ENCODE data around the gene COL25A1. TPM values are rescaled to one million over a fixed set of nuclear protein-coding genes. Genes with fewer than 3 reads are reported as not detected.

The COL25A1 gene
- 21.3 and 23.0 TPM in 2 replicates for total RNA-seq (2014; rRNA removed)
- 0.46 TPM for polyA plus RNA-seq (2012)

DNA sequence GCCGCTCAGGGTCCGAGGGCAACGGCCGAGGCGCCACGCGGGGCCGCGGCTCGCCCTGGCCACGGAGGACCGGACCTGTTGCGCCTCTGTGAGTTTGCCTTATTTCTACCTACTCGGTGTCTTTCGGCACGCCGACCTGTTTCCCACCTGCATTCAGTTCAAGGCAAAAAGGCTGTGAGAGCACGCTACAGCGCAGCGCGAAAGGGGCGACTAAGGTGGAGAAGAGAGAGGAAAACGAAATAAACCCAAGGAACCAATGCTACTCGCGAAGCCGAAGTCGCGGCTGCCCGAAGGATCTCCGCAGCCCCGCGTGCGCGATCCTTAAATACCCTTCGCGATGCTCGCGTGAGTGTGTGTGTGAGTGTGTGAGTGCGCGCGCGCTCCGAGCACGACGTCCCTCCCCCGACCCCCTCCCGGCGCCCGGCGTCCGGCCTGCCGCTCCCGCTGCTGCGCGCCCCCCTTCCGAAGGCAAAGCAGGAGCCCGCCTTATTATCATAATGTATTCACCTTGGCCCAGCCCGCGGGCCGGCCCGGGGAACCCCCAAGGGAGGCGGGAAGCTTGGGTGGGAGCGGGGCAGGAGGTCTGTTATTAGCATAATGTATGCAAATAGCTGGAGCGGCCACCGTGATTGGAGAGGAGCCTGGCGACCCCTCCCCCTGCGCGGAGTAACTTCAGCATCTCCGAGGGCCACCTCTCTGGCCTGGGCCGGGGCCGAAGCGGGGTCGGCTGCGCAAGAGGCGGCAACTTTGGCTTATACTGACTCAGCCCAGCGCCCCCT lies at the start of gene COL25A1:
Gene COL25A1 (minus strand): TSS at position 298 of the 779 bp plus-strand sequence.
- peak; percentile 79 for DNase-seq (ENCODE audit: low read depth)

DNA sequence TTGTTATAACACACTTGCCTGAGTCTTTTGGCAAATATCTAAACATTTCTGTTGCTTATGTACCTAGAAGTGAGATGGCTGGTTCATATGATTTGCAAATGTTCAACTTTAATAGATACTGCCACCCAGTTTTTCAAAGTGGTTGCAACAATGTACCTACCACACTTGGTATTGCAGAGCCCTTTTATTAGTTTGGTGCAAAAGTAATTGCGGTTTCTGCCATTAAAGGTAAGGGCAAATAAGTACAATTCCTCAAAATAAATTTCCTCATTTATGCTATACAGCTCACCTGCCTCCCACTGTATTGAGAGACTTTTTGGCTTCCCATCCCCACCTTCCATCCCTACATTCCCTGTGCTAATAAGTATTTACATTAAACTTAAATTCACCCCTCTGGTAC lies 47.7 kb upstream of the COL25A1 start:
- no peak for DNase-seq (ENCODE audit: low read depth)

DNA sequence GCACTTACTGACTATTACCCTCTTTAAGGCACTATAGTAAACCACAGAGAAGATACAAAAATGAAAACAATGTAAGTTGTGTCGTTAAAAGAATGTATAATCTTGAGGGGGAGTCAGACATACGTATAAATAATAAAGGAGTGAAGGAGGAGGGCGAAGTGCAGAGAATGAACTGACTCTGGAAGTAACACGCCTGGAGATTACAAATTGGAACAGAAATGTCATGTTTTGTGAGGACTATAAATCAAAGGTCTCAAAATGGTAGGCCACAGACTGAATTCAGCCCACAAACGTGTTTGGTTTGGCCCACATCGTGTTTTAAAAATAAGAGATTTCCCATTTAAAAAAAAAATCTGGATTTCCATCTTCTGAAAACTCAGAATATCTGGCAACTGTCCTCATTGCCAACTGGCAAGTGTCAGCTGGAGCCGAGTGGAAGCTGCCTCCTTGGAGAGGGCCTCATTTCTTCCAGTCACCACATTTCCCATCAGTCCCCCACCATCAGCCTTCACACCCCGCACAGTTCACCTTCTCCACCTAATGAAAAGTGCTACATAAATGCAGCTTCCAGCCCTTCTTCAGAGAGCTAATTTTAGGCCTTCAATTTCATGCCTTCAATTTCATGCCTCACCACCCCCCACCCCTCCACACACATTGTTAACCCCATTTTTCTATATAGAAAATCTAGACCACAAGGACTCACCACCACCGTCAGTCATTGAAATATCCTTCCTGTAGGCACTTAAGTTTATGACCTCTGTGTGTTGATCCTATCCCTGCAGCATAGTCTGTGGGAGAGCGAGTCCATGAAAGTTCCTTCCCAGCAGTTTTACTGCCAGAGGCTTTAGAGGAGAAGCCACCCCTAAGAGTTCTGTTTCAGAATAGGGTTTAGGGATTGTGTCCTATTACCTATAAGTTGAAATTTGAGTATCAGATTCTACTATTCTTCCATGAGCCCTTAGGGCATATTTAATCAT lies 32.0 kb upstream of the COL25A1 start:
- no peak for DNase-seq (ENCODE audit: low read depth)

DNA sequence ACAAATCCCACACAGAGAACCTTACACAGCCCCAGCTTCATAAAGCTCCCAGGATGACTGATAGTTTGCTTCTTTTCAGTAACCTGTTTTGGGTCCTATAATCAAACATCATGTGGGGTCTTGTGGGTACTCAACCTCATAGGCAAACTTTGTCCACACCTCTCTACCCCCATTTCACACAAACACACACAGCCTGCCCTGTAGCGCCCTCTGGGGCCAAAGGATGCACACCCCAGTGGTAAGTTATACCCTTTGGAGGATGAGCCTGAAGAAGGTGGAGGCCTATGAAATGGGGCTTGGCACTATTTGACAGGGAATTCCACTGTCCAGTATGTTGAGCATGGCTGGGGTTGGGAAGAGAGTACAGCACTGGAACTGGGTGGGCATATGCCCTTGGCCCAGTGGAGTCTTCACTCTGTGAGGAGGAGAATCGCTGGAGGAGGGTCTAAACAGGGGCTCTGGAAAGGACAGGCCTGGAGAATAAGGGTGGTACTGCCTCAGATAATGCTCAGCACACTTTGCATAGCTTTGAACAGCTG lies 30.5 kb upstream of the COL25A1 start:
- DNase-seq (ENCODE audit: low read depth) = peak; percentile 27

DNA sequence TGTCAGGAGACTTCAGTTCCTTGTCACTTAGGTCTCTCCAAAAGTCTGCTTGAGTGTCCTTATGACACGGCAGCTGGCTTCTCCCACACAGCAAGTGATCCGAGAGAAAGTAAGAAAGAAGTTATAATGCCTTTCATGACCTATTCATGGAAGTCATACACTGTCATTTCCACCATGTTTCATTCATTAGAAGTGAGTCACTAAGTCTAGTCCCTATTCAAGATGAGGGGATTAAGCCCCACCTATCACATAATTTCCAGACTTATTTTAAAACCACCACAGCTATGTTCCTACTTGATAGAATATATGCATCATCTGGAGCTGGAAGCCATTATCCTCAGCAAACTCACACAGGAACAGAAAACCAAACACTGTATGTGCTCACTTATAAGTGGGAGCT lies 25.2 kb upstream of the COL25A1 start:
- DNase-seq (ENCODE audit: low read depth) = peak; percentile 11

DNA sequence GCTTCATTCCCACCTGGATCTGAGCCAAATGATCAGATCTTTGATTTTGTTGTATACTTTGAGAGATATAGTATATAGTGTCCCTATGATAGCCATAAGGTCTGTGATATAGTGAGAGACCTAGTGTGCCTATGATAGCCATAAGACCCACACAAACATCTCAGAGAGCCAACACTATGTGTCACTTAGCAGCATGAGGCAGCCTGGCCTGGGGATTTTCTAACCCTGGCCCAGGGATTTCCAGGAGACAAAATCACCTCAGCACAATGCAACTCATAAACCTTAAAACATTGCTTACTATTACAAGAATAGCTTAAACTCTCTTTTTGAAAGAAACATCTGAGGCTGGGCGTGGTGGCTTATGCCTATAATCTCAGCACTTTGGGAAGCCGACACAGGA lies 23.2 kb upstream of the COL25A1 start:
- DNase-seq (ENCODE audit: low read depth) = no peak

DNA sequence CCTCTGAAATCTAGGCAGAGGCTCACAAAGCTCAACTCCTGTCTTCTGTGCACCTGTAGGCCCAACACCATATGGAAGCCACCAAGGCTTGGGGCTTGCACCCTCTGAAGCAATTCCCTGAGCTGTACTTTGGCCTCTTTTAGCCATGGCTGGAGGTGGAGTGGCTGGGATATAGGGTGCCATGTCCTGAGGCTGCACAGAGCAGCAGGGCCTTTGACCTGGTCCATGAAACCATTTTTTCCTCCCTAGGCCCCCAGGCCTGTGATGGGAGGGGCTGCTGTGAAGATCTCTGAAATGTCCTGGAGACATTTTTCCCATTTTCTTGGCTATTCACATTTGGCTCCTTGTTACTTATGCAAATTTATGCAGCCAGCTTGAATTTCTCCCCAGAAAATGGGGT lies 20.9 kb upstream of the COL25A1 start:
- no peak for DNase-seq (ENCODE audit: low read depth)

DNA sequence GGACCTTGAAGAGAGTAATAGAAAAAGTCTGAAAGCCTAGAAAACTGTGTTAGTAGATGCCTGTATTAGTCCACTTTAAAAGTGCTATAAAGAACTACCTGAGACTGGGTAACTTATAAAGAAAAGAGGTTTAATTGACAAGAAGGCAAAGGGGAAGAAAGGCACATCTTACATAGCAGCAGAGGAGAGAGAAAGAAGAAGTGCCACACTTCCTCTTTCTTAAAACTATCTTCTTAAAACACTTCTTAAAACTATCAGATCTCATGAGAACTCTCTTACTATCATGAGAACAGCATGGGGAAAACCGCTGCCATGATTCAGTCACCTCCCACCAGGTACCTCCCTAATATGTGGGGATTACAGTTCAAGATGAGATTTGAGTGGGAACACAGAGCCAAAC lies 18.8 kb upstream of the COL25A1 start:
- no peak for DNase-seq (ENCODE audit: low read depth)

DNA sequence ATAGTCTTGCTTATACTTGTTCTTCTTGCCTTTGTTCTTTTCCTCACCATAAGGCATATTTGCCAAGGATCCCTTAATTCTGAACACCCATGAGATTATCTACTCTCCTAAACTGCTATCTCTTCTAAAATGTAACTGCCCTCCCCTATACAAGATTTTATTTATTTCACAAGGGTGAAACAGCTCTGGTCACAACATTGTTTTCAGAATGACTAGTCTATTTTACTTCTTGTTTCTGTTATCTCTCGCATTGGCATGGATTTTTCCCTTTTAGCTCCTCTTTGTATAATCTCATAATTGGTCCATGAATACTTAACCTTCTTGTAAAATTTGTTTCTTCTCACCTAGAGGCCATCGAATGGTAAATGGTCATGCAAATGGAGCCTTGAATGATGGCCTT lies 17.2 kb upstream of the COL25A1 start:
- no peak for DNase-seq (ENCODE audit: low read depth)

DNA sequence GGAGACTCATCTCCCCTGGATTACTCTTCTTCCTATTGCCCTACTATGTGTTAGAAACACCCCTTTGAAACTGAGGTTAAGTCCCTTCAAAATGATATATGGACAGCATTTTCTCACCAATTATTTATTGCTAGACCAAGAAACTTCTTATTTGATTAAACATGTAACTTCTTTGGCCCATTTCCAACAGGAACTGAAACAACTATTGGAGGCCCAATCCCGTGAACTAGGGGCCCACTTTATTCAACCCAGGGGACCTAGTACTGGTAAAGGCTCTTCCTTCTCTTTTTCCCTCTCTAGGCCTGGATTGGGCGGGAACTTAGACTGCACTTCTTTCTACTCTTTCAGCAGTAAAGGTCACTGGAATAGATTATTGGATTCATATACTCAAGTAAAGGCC lies 16.7 kb upstream of the COL25A1 start:
- DNase-seq (ENCODE audit: low read depth) = no peak

DNA sequence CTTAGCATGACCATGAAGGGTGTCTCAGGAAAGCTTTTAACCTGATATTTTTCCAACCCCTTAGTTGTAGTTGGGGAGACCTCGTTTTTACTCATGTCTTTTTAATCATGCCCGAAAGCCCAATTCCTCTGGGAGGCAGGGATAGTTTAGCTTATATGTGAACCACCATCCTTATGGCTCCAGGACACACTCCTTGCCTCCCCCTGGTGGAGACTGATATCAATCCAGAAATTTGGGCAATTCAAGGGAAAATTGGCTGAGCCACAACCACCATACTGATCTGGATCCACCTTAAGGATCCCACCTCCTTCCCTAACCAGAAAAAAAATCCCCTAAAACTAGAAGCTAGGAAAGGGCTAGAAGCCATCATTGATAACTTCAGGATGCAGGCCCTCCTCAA lies 13.4 kb upstream of the COL25A1 start:
- DNase-seq (ENCODE audit: low read depth) = no peak

DNA sequence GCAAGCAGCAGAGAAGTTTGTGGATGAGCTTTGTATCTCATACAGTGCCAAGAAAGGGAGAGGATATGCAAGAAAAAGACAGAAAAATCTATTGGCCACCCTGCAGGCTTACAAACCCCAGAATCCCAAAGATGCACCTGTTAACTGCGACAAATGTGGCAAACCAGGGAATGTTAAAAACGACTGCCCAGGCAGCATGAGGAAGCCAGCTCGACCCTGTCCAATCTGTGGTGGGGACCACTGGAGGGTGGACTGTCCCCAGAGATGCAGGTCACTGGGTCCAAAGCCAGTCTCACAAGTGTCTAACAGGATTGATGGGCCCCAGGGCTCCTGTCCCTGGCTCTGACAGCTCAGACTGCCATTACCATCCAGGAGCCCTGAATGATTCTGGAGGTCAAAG lies 12.9 kb upstream of the COL25A1 start:
- no peak for DNase-seq (ENCODE audit: low read depth)

DNA sequence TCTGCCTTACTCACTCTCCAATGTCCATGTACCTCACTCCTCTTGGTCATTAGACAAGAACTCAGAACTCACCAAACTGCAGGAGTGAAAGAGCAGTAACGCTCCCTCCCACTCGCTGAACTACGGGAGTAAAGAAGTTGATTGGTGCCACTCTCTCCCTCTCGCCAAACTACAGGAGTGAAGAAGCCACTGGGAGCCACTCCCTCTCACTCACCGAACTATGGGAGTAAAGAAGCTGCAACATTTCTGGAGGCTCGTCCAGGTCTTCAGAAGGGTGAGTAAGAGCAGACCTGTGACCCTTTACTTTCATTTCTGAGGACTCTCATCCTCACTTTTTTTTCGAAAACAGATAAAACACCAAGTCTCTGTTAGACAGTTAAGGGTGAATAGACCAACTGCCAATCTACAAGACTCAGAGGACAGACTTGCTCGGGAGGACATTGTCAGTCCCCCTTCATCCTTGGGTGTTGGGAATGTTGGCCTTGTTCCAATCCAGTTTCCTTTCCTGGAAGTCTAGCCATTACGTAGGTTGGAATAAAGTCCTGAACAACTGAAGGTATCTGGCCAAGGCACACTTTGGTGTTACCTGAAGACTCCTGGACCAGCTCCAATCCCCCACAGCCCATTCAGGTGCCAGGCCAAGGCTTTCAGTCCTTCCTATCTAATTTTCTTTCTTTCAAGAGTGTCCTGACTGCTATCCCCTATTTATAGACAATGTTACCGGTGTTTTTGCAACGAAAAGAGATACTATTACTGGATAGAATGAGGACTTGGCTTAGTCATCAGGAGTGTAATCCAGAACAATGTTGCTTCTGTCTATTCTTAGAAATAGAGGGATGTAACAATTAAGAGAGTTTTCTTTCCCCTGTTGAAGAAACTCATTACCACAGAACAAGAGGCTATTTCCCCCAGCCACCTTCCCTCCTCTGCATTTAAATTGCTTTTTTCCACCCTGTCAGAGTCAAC lies 11.0 kb upstream of the COL25A1 start:
- DNase-seq (ENCODE audit: low read depth) = peak; percentile 48

DNA sequence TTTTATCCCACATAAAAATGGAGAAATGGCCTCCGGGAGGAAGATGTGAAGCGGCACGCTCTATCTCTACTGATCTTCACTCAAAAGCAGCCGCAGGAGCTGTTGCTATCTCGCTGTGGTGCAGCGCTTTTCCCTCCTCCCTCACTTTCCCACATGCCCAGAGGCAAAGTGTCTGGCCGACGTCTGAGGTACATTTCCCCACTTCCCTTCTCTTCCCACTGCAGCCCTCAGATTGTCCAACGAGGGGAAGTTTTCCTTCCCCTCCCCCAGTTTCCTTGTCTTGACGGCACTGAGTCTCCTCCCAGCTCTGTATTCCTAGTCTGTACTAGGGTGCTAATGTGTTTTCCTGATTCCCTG lies 660 bp upstream of the COL25A1 start:
- DNase-seq (ENCODE audit: low read depth) = peak; percentile 55

DNA sequence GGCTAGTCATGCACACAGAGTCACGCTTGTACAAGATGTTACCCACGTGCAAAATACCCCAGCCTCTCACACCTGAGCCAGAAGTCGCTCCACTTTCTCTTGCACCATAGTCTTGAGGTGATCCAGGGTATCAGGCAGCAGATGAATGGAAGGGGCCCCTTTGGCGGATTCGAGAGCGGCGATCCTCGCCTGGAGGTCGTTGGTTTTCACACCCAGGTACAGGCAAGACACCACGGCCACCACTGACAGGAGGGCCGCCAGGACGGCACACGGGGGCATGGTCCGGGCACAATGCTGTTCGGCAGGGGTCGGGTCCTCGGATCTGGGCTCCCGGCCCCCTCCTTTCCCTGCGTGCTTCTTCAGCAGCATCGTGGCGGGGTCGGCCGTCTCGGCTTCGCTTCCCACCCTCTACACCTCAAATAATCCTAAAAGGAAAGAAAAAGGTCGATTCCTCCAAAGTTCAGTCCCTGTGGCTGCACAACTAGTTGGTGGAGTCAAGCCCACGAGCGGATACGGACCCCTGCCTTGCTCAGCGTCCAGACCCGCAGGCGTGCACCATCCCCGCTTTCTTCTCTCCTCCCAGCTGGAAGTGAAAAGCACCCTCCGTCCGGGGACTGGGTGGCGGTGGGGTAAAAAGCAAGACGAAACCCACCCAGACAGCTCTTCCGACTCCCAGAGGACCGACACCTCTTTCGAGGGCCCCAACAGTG lies 652 bp downstream of the COL25A1 start:
- DNase-seq (ENCODE audit: low read depth) = no peak

DNA sequence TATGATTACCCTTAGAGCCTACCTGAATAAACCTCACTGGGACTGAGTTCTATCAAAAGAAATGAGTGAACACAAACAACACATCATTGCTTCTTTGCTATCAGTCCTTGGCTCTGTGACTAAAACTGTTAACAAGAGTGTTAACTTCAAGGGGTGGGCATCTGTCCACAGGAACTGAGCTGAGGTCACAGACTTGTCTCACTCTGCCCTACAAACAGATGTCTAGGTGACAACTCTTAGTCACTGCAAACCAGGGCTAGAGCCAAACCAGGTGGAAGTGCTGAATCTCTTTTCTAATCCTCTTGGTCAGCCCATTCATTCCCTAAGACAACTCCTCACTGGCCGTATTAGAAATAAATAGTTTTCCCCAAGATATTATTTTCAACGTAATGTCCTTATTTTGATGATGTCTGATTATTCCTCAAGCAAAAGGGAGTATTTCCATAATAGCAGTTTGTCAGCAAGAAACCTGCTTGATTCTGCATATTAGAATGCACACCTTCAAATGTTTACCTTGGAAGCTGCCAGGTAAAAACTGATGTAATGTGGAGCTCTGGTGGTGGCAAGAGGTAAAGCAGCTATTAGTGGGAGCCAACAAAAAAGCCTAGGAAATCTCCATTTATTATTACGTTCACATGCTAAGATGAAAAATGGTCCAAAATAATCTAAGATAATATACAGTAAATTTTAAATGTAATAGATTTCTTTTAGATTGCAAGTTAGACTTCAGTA lies 4.0 kb downstream of the COL25A1 start:
- DNase-seq (ENCODE audit: low read depth) = peak; percentile 16

DNA sequence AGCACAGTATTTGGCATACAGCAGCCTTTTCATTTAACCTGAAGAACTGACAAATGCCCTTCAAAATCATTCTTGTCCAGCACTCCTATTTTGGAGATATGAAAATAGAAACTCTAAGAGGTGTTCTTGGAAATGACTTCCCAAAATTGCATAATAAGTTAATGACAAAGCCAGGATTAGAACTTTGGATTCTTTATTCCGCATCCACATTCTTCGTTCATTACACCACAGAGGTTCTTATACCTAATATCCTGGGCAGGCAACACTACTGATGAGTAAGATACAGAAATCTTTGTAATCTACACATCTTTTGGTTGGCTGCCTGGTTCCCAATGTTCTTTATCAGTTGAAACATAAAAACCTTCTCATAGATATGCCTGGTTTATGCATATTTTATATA lies 5.9 kb downstream of the COL25A1 start:
- DNase-seq (ENCODE audit: low read depth) = peak; percentile 36

DNA sequence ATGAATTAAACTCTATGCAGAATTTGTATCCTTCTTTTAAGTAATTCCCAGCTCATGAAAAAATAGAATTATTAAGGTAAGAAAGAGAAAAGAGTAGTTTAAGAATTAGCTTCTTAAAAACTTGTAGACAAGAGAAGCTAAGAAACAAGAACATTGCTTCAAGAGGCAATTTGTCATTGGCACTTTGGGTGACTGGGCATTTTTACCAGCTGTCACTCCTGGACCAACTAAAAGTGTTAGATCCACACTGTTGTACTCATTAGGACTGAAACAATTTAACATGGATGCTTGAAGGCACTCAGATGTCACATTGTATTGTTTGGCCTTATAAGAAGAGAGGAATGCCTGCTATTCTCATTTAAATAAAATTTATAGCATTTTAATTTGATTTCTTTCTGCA lies 7.4 kb downstream of the COL25A1 start:
- peak; percentile 17 for DNase-seq (ENCODE audit: low read depth)

DNA sequence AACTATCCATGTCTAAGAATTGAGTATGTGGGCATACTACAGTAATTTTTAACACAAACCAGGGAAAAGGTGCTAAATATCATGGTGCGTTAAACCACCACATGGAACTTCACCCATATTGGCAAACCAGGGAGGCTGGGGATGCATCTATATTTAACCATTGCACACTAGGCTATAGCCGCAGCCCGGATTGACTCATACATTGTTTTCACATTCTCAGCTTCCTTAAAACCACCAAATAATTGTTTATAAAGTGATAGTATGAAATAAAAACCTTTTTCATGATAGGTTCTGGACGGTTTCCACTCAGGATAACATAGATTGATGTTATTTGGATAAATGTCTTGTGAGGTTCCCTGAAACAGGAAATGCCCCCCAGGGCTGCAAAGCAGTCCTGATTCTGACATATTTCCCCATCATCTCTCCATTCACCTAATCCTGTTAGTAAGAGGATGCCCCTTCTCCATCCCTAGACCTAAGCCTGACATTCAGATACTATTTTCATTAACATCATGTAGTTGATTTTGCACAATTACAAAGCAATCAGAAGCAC lies 7.9 kb downstream of the COL25A1 start:
- peak; percentile 84 for DNase-seq (ENCODE audit: low read depth)

DNA sequence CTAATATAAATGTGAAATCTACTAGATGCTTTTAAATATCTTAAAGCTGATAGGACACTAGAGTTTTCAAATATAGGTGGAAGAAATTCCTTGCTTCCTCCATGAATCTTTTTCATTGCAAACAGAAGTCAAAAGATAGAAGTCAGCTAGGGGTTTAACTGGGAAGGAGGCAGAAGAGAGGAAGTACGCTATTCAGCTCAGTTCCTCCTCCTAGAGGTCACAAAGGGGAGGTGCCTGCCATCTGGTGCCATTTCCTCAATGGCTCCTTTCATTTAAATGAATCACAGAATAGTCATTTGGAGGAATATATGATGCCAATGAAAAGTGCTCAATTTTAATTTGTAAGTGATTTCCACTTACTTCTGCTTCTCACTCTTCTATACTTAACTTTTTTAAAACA lies 8.5 kb downstream of the COL25A1 start:
- peak; percentile 57 for DNase-seq (ENCODE audit: low read depth)
